Measurements from ENCODE around the gene RASSF10. TPM values are rescaled to one million over a fixed set of nuclear protein-coding genes. Genes with fewer than 3 reads are reported as not detected.
A peak's percentile ranks its signal among the peaks of the same experiment; 100 is the strongest.

RASSF10 gene
- polyA plus RNA-seq, 2 donors, result 4.2 to 5.9 TPM

GRCh38 chr11:13000721-13001120, 8.4 kb upstream of the RASSF10 start:
- 48 to 50% methylated on average over 5 of the region's 5 CpGs for WGBS, 2 donors
- H3K27ac ChIP-seq (ENCODE audit: low read depth in 2 of 2, low read length in 1 of 2), result peak overlapping the region in 1 of 2 donors; percentile 35
- no peaks in the 10 kb centered on the region for H3K4me1 ChIP-seq (ENCODE audit: control insufficient read depth in 2 of 2, insufficient read depth in 2 of 2, low read length in 1 of 2)

GRCh38 chr11:13003736-13004493, 5.2 kb upstream of the RASSF10 start:
- peaks cover 0 to 7% of the 10 kb centered on the region in 2 donors for H3K4me1 ChIP-seq (ENCODE audit: control insufficient read depth in 2 of 2, insufficient read depth in 2 of 2, low read length in 1 of 2)
- no peaks in the 10 kb centered on the region for H3K36me3 ChIP-seq (ENCODE audit: control insufficient read depth in 2 of 2, insufficient read depth in 2 of 2, low read length in 1 of 2)
- WGBS, 2 donors, result 42 to 62% methylated on average over 4 of the region's 4 CpGs
- H3K27ac ChIP-seq (ENCODE audit: low read depth in 2 of 2, low read length in 1 of 2), result no peak overlapping the region
- no peak overlapping the region for H3K4me3 ChIP-seq (ENCODE audit: low read depth in 1 of 2, low read length in 2 of 2)
- no peaks in the 10 kb centered on the region for H3K27me3 ChIP-seq (ENCODE audit: control insufficient read depth in 1 of 2, insufficient read depth in 2 of 2, low read length in 2 of 2)
- no peaks in the 10 kb centered on the region for H3K9me3 ChIP-seq (ENCODE audit: control insufficient read depth in 2 of 2, insufficient read depth in 1 of 2, low read depth in 1 of 2, low read length in 1 of 2)

More at GRCh38 chr11:13000721-13001120, 8.4 kb upstream of the RASSF10 start:
- H3K9me3 ChIP-seq (ENCODE audit: control insufficient read depth in 2 of 2, insufficient read depth in 1 of 2, low read depth in 1 of 2, low read length in 1 of 2), result no peaks in the 10 kb centered on the region
- no peak overlapping the region for H3K4me3 ChIP-seq (ENCODE audit: low read depth in 1 of 2, low read length in 2 of 2)
- no peaks in the 10 kb centered on the region for H3K27me3 ChIP-seq (ENCODE audit: control insufficient read depth in 1 of 2, insufficient read depth in 2 of 2, low read length in 2 of 2)
- no peaks in the 10 kb centered on the region for H3K36me3 ChIP-seq (ENCODE audit: control insufficient read depth in 2 of 2, insufficient read depth in 2 of 2, low read length in 1 of 2)

GRCh38 chr11:13007182-13008060, 1.7 kb upstream of the RASSF10 start:
- H3K36me3 ChIP-seq (ENCODE audit: control insufficient read depth in 2 of 2, insufficient read depth in 2 of 2, low read length in 1 of 2), result no peaks in the 10 kb centered on the region
- H3K4me1 ChIP-seq (ENCODE audit: control insufficient read depth in 2 of 2, insufficient read depth in 2 of 2, low read length in 1 of 2), result peaks cover 0 to 15% of the 10 kb centered on the region in 2 donors
- H3K4me3 ChIP-seq (ENCODE audit: low read depth in 1 of 2, low read length in 2 of 2), result peak overlapping the region in 1 of 2 donors; percentile 5
- no peaks in the 10 kb centered on the region for H3K9me3 ChIP-seq (ENCODE audit: control insufficient read depth in 2 of 2, insufficient read depth in 1 of 2, low read depth in 1 of 2, low read length in 1 of 2)
- no peaks in the 10 kb centered on the region for H3K27me3 ChIP-seq (ENCODE audit: control insufficient read depth in 1 of 2, insufficient read depth in 2 of 2, low read length in 2 of 2)
- H3K27ac ChIP-seq (ENCODE audit: low read depth in 2 of 2, low read length in 1 of 2), result peak overlapping the region in 1 of 2 donors; percentile 29
- 55 to 57% methylated on average over 4 of the region's 4 CpGs for WGBS, 2 donors

GRCh38 chr11:13008061-13008435, 1.1 kb upstream of the RASSF10 start:
- H3K27ac ChIP-seq (ENCODE audit: low read depth in 2 of 2, low read length in 1 of 2), result peak overlapping the region; percentile 74 to 81
- no peaks in the 10 kb centered on the region for H3K27me3 ChIP-seq (ENCODE audit: control insufficient read depth in 1 of 2, insufficient read depth in 2 of 2, low read length in 2 of 2)
- H3K9me3 ChIP-seq (ENCODE audit: control insufficient read depth in 2 of 2, insufficient read depth in 1 of 2, low read depth in 1 of 2, low read length in 1 of 2), result no peaks in the 10 kb centered on the region
- WGBS, 2 donors, result 48 to 54% methylated on average over 2 of the region's 2 CpGs
- H3K4me1 ChIP-seq (ENCODE audit: control insufficient read depth in 2 of 2, insufficient read depth in 2 of 2, low read length in 1 of 2), result peaks cover 0 to 15% of the 10 kb centered on the region in 2 donors
- peak overlapping the region in 1 of 2 donors; percentile 69 for H3K4me3 ChIP-seq (ENCODE audit: low read depth in 1 of 2, low read length in 2 of 2)
- no peaks in the 10 kb centered on the region for H3K36me3 ChIP-seq (ENCODE audit: control insufficient read depth in 2 of 2, insufficient read depth in 2 of 2, low read length in 1 of 2)

GRCh38 chr11:13009476-13009920, 382 bp downstream of the RASSF10 start:
- H3K27me3 ChIP-seq (ENCODE audit: control insufficient read depth in 1 of 2, insufficient read depth in 2 of 2, low read length in 2 of 2), result no peaks in the 10 kb centered on the region
- H3K4me1 ChIP-seq (ENCODE audit: control insufficient read depth in 2 of 2, insufficient read depth in 2 of 2, low read length in 1 of 2), result peaks cover 2 to 15% of the 10 kb centered on the region in 2 donors
- H3K36me3 ChIP-seq (ENCODE audit: control insufficient read depth in 2 of 2, insufficient read depth in 2 of 2, low read length in 1 of 2), result no peaks in the 10 kb centered on the region
- peak overlapping the region; percentile 69 to 75 for H3K4me3 ChIP-seq (ENCODE audit: low read depth in 1 of 2, low read length in 2 of 2)
- no peaks in the 10 kb centered on the region for H3K9me3 ChIP-seq (ENCODE audit: control insufficient read depth in 2 of 2, insufficient read depth in 1 of 2, low read depth in 1 of 2, low read length in 1 of 2)
- 2 to 4% methylated on average over 36 to 48 of the region's 48 CpGs for WGBS, 2 donors
- H3K27ac ChIP-seq (ENCODE audit: low read depth in 2 of 2, low read length in 1 of 2), result peak overlapping the region; percentile 81 to 84

GRCh38 chr11:13009921-13010748, 1.0 kb downstream of the RASSF10 start:
- 3% methylated on average over 91 to 94 of the region's 94 CpGs for WGBS, 2 donors
- Histone ChIP-seq H3K36me3 (ENCODE audit: control insufficient read depth in 2 of 2, insufficient read depth in 2 of 2, low read length in 1 of 2) (no peaks in the 10 kb centered on the region), H3K27ac (ENCODE audit: low read depth in 2 of 2, low read length in 1 of 2) (peak overlapping the region; percentile 81 to 84), H3K4me1 (ENCODE audit: control insufficient read depth in 2 of 2, insufficient read depth in 2 of 2, low read length in 1 of 2) (peaks cover 2 to 15% of the 10 kb centered on the region in 2 donors), H3K27me3 (ENCODE audit: control insufficient read depth in 1 of 2, insufficient read depth in 2 of 2, low read length in 2 of 2) (no peaks in the 10 kb centered on the region), H3K9me3 (ENCODE audit: control insufficient read depth in 2 of 2, insufficient read depth in 1 of 2, low read depth in 1 of 2, low read length in 1 of 2) (no peaks in the 10 kb centered on the region), H3K4me3 (ENCODE audit: low read depth in 1 of 2, low read length in 2 of 2) (peak overlapping the region; percentile 69 to 75)

GRCh38 chr11:13010749-13011465, 1.8 kb downstream of the RASSF10 start:
- peak overlapping the region; percentile 53 to 84 for H3K27ac ChIP-seq (ENCODE audit: low read depth in 2 of 2, low read length in 1 of 2)
- 5 to 7% methylated on average over 37 of the region's 37 CpGs for WGBS, 2 donors
- no peaks in the 10 kb centered on the region for H3K36me3 ChIP-seq (ENCODE audit: control insufficient read depth in 2 of 2, insufficient read depth in 2 of 2, low read length in 1 of 2)
- H3K4me1 ChIP-seq (ENCODE audit: control insufficient read depth in 2 of 2, insufficient read depth in 2 of 2, low read length in 1 of 2), result peaks cover 2 to 15% of the 10 kb centered on the region in 2 donors
- H3K9me3 ChIP-seq (ENCODE audit: control insufficient read depth in 2 of 2, insufficient read depth in 1 of 2, low read depth in 1 of 2, low read length in 1 of 2), result no peaks in the 10 kb centered on the region
- H3K27me3 ChIP-seq (ENCODE audit: control insufficient read depth in 1 of 2, insufficient read depth in 2 of 2, low read length in 2 of 2), result no peaks in the 10 kb centered on the region
- H3K4me3 ChIP-seq (ENCODE audit: low read depth in 1 of 2, low read length in 2 of 2), result peak overlapping the region; percentile 69 to 75

- H3K27me3 ChIP-seq (ENCODE audit: control insufficient read depth in 1 of 2, insufficient read depth in 2 of 2, low read length in 2 of 2), result no peaks in the 10 kb centered on the region
- peak overlapping the region; percentile 69 to 75 for H3K4me3 ChIP-seq (ENCODE audit: low read depth in 1 of 2, low read length in 2 of 2)
- WGBS, 2 donors, result 14 to 17% methylated on average over 7 of the region's 7 CpGs
- H3K9me3 ChIP-seq (ENCODE audit: control insufficient read depth in 2 of 2, insufficient read depth in 1 of 2, low read depth in 1 of 2, low read length in 1 of 2), result no peaks in the 10 kb centered on the region
- peaks cover 2 to 15% of the 10 kb centered on the region in 2 donors for H3K4me1 ChIP-seq (ENCODE audit: control insufficient read depth in 2 of 2, insufficient read depth in 2 of 2, low read length in 1 of 2)
- peak overlapping the region in 1 of 2 donors; percentile 73 for H3K27ac ChIP-seq (ENCODE audit: low read depth in 2 of 2, low read length in 1 of 2)
- H3K36me3 ChIP-seq (ENCODE audit: control insufficient read depth in 2 of 2, insufficient read depth in 2 of 2, low read length in 1 of 2), result no peaks in the 10 kb centered on the region
These were observed 2.4 kb downstream of the RASSF10 start for GRCh38 chr11:13011466-13012055.

Measured in esophagus (tissue), 2 donors.